Pulmonary artery endothelial cell (primary cell): ENCODE data around the gene PEAK1. TPM values are rescaled to one million over a fixed set of nuclear protein-coding genes. Genes with fewer than 3 reads are reported as not detected.

Experiments used
- DNase-seq: peaks from one replicate; pipeline ENCODE4 v3.0.0-alpha.2; 2011; ENCODE audit warnings: low read depth, low spot score
- total RNA-seq: library from RNA; depleted of rRNA; stranded (reverse); fragments of >200 nt; gene quantifications from 2 replicates; pipeline ENCODE4 v1.2.3, GENCODE V29; 2014

PEAK1 gene
- total RNA-seq, 1 donor from 2014 or later: 78.1 TPM

- no peak for DNase-seq
Measured at GRCh38 chr15:77367631-77368030, 52.3 kb downstream of the PEAK1 start.

- DNase-seq: no peak
Measured at GRCh38 chr15:77361456-77361855, 58.4 kb downstream of the PEAK1 start.

GRCh38 chr15:77358545-77359240 is 61.2 kb downstream of the PEAK1 start:
- no peak for DNase-seq

- DNase-seq: no peak
Measured at GRCh38 chr15:77356305-77356704, 63.6 kb downstream of the PEAK1 start.

GRCh38 chr15:77355321-77355720 is 64.6 kb downstream of the PEAK1 start:
- DNase-seq: no peak

GRCh38 chr15:77354063-77354462 is 65.8 kb downstream of the PEAK1 start:
- no peak for DNase-seq

- DNase-seq: no peak
Measured at GRCh38 chr15:77352887-77353286, 67.0 kb downstream of the PEAK1 start.

GRCh38 chr15:77350792-77351191 is 69.1 kb downstream of the PEAK1 start:
- DNase-seq: no peak

GRCh38 chr15:77349666-77350065 is 70.2 kb downstream of the PEAK1 start:
- DNase-seq: no peak

GRCh38 chr15:77348511-77348910 is 71.4 kb downstream of the PEAK1 start:
- no peak for DNase-seq

GRCh38 chr15:77347197-77347596 is 72.7 kb downstream of the PEAK1 start:
- no peak for DNase-seq

- no peak for DNase-seq
Measured at GRCh38 chr15:77346245-77347036, 73.5 kb downstream of the PEAK1 start.

GRCh38 chr15:77342807-77343206 is 77.1 kb downstream of the PEAK1 start:
- DNase-seq: no peak

- DNase-seq: no peak
Measured at GRCh38 chr15:77340245-77340644, 79.7 kb downstream of the PEAK1 start.

- no peak for DNase-seq
Measured at GRCh38 chr15:77336006-77336405, 83.9 kb downstream of the PEAK1 start.

GRCh38 chr15:77335298-77335697 is 84.6 kb downstream of the PEAK1 start:
- no peak for DNase-seq

- DNase-seq: no peak
Measured at GRCh38 chr15:77333166-77333565, 86.7 kb downstream of the PEAK1 start.

- DNase-seq: no peak
Measured at GRCh38 chr15:77329202-77329601, 90.7 kb downstream of the PEAK1 start.

GRCh38 chr15:77327844-77328529 is 91.9 kb downstream of the PEAK1 start:
- DNase-seq: no peak

GRCh38 chr15:77327168-77327567 is 92.7 kb downstream of the PEAK1 start:
- DNase-seq: no peak

- DNase-seq: no peak
Measured at GRCh38 chr15:77326366-77326765, 93.5 kb downstream of the PEAK1 start.

- no peak for DNase-seq
Measured at GRCh38 chr15:77312523-77312922, 107.4 kb downstream of the PEAK1 start.
